Stimulated activated CD8-positive, alpha-beta memory T cell treated with anti-CD3 and anti-CD28 coated beads, Interleukin-2, amount 100 ng/mL, for 48 hours (primary cell): Measurements from ENCODE around the gene GDF9.
A peak's percentile ranks its signal among the peaks of the same experiment; 100 is the strongest.

Experiments used
- DNase-seq, 2 donors: peaks; one replicate each; pipeline ENCODE4 v3.0.0-alpha.2; 2020; ENCODE audit warnings: low read depth in 2 of 2

Gene GDF9

DNA sequence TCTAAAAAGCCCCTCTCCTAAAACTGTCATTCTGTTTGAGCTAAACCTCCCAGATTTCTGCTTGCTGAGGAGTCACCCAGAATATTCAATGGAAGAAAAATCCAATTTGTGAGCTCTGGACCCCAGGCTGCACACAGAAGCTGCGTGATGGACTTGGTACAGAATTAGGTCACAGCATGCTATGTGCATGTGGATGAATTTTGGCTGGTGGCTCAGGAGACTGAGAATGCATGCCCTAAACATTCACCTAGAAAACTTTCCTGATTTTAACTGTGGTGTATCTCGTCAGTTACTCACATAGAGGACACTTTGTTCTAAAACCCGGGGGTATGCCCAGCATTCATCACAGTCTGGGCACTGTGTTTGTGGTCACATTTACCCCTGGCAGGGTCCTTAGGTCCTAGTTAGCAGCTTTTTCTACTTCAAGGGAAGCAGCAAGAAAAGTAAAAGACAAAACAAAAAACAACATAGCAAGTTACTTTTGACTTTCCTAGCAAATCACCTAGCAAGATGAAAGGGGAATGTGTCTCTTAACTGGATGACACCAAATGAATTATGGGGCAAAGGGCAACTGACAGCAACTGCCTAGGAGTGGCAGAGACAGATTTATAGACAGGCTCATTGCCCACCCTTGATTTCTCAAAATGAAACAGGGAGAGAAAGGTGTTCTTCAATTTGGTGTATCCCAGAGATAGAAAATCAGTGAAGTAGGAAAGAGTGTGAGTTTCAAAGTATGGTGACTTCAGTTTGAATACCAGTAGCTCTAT is 27.6 kb downstream of the GDF9 start:
- no peak for DNase-seq

DNA sequence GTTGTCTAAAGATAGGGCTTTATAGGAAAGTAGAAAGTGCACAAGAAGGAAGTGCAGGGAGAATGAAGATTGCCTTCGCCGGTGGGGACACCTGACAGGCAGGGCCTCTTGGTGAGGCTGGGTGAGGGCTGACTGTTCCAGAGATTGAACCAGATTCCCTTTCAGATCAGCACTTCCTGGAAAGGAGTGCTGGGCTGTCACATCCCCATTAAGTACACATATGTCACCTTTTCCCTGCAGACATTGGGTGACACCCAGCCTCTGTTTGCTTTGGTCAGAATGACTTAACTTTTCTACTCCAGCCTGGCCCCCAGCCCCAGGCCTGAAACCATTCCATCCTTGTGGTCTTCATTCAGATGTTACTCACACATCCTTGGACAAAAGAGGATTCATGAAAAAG is 28.4 kb downstream of the GDF9 start:
- DNase-seq, result no peak

DNA sequence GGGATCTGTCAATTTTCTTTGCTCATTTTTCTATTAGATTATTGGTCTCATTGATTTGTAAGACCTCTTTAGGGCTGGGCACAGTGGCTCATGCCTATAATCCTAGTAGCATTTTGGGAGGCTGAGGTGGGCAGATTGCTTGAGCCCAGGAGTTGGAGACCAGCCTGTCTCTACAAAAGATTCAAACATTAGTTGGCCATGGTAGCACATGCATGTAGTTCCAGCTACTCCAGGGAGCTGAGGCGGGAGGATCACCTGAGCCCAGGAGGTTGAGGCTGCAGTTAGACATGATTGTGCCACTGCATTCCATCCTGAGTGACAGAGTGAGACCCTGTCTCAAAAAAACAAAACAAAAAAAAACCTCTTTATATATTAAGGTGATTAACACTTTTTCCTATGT is 29.4 kb downstream of the GDF9 start:
- DNase-seq, result no peak

DNA sequence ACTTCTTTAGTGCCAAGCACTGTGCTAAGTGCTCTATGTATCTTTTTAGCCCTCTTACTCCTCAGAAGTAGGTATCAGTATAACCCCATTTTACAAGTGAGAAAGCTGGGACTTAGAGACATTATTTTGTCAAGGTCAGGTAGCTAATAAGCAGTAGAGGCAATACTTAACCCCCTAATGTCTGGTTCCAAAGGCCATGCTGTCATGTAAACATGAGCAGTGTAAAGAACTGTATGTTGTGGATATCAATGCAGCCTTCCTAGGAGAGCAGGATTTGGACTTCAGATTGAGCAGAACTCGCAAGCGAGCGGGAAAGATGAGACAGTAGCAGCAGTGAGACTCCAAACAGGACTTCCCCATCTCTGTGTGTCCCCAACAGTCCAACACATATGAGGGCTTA is 32.2 kb downstream of the GDF9 start:
- DNase-seq, result no peak

DNA sequence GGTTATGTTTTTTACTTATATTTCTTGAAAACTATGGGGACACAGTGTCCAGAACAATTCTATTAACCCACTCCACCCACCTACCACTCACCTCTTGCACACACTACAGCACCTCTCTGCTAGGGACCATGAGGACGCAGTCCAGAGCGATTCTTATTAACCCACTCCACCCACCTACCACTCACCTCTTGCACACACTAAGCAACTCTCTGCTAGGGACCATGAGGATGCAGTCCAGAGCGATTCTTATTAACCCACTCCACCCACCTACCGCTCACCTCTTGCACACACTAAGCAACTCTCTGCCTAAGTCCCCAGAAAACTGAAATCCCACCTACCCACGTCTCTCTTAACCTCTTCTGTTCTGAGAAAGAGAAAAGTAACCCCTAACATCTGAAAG is 33.7 kb downstream of the GDF9 start:
- no peak for DNase-seq

DNA sequence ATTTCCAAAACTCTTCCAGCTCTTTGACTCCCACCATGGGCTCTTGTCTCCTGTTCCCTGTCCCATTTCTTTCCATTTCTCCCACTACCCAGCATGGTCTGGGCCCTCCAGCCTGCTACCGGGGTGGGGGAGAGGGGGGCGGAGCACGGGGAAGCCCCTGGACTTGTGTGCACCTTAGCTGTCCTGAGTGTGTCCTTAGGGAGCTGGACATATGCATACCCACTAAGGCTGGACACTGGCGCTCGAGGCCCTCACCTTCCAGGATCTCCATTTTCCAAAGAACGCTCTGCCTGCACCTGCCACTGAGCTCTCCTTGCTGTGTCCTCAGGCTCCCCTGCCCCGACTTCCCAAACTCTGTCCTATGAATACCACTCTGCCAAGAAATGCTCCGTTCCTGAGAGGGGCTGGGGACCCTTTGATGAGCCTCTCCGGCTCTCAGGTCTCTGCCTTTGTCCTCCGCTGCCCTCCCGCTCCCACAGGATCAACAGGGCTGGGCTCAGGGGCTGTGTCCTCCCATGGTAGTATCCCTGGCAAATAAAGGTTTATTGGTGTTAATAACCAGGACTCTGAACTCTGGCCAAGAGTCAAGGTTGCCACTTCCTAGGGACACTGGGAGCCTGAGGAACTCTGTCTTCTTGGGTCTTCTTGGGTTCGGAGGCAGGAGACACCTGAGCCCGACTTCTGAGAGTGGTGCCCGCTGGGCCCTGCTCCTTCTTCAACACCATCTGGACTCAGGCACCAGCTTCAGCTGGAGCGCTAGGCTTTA is 35.0 kb downstream of the GDF9 start:
- DNase-seq, result no peak

DNA sequence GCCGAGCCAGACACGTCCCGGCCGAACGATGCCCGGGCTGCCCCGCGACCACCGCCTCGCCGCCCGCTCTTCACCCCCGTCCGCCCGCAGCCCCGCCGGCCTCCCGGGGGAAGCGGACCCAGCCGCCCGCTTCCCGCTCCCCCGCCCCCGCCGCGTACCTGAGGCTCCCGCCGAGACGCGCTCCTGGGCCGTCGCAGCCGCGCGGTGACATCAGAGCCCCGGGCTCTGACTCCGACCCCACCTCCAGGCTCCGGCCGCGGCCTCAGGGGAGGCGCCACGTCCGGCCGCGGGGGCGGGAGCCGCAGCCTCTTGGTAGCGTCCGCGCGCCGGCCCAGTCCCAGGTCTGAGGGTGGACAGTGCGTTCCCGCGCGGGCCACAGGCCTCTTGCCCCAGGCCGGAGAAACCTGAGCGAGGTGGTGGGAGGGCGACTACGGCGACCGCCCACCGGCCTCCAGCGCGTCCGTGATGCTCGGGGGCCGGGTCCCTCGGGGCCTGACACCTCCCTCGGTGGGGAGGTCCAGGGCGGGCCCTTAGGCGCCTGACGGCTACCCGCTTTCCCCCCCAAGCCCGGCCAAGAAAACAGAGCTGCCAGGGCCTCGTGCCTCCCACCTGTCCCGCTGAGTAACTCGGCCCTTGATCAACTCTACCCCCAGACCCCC is 35.7 kb downstream of the GDF9 start, which contains the start of gene SHROOM1:
SHROOM1 (minus strand) TSS at position 212 of the 659 bp plus-strand sequence. CDS start 4,507 bp downstream, outside the sequence.
- DNase-seq, result no peak

DNA sequence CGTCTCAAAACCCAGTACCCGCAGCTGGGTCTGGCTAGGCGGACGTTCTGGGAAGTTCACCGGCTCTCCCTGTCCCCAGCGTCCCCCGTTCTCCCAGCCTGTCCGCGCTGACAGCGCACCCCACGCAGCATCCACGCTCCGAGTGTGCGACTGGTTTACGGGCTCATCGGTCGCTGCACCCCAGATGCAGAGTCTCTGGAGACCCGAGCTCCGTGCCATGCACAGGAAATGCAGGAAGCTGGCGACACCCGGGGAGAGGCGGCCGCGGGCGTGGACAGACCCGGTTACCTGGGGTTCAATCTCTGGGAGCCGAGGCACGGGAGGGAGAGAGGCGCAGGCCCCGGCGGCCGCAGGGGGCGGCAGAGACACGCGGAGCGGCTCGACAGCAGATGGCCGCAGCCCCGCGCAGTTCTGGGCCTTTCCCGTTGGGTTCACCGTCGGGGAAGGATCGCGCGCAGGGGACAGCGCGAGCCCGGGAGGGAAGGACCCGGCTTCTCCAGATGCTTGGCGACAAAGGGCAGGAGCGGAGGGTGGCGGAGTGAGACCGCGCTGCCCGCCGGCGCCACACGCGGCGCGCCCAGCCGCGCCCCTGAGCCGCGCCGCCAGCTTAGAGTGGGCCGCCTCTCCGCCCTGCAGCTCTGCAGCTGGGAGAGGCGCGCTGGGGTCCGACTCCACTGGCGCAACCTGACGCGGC is 36.4 kb downstream of the GDF9 start:
- DNase-seq, result peak; percentile 59 to 65

DNA sequence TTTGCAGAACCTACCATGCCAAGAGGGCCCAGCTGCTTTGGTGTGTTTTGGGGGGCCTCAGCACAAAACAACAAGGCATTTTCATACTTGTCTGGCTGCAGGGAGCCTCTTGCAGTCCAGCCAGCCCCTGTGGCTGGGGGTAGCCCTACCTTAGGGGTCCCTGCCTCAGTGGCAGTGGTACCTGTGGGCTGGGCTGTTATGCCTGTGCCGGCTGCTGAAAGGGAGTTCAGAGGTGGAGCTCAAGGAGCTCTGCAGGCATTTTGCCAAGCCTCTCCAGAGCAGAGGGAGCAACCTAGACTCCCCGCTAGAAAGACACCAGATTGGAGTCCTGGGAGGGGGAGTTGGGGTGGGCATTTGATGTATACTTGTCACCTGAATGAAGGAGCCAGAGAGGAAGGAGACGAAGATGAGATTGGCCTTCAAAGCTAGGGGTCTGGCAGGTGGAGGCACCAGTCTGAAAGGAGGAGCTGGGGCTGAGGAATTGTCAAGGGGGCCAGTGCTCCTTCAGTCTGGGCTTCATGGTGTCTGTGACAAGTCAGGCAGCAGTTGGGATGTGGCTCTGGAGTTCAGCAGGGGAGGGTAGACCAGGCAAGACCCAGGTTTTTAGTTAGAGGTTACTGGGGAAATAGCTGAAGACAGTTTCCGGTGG is 37.3 kb downstream of the GDF9 start:
- DNase-seq, result no peak

DNA sequence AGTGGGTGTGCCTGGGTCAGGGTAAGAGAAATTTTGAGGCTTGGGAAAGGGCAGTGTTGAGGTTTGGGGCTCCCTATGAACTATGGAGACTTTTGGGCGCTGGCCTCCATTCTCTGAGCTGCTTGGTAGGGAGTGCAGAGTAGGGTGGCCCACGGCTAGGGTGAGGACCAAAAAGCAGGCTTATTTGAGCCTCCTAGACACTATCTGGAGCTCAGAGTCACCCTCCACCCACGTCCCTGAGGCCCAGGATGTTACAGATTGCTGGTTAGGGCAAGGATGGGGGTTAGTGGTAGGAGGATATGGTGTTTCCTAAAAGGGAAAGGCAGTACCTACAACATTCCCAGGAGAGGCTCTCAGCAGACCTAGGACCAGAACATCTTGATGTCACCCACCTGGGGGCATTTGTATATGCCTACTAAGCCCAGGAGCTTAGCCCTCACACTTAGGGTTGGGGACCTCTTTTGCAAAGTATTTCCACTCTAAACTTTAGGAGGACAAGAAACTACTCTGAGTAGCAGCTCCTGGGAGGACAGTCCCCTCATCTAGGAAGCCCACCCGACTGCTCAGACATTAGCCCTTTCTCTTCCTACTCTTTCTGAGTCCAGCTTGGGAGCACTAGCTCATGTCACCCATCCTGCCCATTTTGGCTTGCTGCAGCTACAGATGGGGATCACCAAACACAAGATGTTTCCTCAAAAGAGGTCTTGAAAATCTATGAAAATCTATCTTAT is 38.2 kb downstream of the GDF9 start:
- DNase-seq, result no peak

DNA sequence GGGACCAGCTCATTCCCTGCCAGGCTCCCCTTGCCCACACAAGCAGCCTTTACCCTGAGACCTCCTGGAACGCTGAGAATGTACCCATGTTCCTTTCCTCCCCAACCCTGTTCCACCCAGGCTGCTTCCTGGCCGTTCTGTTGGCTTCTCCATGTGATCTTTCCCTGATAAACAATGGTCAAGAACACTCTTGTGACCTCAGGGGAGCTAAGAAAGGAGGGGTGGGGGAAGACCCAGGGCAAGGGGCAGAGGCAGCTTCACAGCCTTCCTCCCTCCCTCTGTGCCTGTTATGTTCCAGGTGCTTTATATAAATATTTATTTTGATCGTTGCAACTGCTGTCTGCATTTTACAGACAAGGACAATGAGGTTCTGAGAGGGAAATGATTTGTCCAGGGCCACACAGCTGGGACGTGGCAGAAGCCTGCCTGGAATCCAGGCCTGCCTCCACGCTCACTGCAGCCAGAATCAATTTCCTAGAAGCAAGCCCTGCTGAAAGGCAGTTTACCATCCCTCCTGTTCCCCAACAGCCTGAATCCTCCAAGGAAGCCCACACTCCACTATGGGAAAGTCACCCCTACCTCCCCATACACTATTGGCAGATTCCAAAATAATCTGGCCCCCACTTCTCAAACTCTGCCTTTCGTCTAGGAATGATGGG is 39.7 kb downstream of the GDF9 start:
- no peak for DNase-seq

DNA sequence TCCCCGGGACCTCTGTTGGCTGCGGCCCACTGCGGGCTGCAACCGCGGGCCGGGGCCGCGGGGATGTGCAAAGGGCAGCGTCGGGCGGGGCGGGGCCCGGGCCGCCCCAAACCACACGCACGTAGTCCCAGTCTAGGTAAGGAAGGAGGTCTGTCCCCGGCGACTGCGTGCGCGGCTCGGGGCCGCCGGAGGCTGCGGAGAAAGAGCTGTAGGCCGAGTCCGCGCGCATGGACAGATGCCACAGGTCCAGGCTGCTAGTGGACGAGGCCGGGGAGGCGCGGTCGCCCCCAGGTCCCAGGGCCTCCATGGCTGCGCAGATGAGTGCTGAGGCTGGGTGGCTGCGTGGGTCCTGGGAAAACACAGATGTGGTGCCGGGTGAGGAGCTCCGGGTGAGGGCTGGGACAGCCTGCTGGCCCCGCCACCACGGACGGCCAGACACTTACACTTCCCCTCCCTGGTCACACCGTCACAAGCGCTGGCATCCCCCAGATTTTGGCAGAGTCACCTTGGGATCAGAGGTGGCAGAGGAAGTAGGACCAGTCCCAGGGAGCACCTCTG is 40.4 kb downstream of the GDF9 start:
- DNase-seq, result no peak

DNA sequence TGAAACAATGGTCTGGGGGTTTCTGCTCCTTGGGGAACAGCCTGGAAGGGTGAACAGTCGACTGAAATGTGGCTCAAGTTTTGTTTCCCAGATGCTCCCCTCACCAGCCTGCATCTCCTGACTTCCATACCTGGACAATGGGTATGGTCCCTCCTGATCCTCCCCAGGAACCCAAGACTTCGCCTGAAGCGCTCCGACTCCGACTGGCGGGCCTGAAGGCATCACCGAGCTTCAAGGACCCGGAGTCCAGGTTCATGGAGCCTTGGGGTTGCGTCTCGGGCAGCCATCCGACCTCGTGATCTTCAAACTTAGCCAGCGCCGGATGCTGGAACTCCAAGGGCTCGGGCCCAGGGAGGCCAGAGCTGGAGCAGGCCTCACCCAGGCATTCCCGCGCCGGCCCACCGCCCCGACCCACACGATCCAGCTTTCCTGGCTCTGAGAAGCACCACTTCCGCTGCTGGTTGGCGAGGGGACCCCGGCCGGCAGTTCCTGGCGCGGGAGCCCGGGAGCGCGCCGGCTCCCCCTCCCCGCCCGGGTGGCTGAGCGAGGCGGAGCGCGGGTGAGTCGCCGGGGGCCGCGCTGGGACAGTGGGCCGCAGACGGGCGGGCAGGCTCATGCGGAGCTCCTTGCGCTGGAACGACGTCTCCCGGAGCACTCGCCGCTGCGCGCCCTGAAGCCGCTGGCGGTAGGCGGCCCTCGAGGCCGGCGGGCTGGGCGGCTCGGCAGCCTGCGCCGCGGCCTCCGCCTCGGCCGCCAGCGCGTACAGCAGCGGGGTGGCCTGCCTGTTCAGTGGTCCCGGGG is 41.0 kb downstream of the GDF9 start:
- no peak for DNase-seq

DNA sequence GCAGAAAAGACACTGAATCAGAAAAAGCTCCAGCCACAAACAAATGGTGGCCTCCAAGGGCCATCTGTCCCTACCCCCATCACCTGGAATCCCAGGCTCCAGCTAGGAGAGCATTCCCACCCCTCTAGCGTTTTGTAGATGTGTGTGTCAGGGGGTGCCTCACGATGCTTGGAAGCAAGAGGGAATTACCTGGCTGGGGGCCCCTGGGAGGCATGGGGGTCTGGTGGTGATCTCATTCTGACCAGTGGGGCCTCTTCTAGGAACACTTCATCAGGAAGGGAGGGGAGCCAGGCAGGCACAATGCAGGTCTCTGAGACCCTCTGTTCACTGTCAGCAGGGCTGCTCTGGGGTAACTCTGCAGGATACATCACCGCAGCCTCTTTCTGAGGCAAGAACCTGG is 41.8 kb downstream of the GDF9 start:
- DNase-seq, result no peak

DNA sequence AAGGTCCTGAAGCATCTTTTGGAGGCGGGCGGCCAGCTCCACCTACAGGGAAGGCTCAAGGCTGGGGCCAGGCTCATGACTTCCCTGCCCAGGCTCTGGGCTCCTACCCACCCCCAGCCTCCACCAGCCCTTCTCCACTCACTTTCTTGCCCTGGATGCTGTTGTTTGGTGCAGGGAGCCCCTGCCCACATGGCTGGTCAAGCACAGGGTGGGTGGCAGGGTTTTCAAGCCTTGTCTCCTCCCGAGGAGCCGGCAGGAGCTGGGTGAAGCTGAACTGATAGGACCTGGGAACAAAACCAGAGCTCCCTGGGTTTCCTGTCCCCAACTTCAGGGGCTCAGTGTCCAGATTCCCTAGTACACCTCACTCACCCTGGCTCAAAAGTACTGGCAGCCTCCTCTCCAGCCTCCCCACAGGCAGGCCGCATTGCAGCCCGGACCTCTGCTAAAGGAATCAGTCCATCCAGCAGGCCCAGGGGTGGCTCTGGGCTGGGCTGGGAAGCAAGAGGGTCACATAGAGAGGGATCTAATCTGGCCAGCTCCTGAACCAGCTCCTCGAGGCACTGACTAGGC is 42.7 kb downstream of the GDF9 start:
- DNase-seq, result no peak

DNA sequence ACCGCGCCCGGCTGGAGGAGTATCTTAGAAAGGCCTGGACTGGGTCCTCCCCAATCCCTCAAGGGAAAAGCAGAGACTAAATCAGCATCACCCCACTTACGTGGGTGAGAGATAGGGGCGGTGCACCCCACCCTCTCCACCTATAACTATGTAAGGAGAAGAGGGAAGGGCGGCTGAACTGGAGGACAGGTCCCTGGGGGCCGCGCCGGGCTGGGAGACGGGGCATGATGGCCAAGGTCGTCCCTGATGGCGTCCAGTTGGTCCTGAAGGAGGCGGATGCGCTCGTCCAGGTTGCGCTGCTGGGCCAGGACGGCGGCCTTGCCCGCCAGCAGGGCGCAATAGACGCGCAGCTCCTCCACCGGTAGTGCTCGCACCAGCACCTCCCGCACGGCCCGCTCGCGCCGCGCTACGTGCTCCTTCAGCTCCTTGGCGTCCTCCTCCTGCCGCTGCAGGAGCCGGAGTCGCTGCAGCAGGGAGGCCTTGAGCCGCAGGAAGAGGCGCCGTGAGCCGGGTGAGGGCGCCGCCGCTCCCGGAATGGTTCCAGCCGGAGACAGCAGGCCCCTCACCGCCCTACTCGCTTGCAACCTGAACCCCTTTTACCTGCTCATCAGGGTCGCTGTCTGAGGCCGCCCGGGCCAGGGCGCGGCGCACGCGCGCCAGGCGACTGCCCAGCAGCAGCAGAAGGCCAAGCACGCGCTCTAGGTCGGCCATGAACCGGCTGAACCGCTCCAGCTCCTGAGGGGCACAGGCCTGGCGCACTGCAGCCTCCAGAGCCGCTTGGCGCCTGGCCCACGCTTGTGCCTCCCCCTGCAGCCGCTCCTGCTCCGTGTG is 43.4 kb downstream of the GDF9 start:
- DNase-seq, result no peak

DNA sequence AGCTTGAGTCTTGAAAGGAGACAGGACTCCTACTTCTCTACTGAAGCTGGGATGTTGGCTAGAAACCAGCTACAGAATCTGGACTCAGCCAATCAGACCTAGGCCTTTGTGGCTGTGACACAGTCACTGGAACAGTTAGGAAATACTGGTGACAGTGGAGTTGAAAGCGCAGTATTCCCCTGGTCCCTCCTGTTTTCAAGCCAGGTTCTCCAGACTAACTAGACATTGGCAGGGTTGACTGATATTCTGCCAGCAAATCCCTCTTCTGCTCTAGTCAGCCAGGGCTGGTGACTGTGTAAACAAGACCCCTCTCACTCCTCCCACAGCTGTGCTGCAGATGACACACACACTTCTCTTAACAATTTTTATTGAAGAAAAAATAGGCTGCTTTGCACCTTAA is 44.5 kb downstream of the GDF9 start:
- no peak for DNase-seq

DNA sequence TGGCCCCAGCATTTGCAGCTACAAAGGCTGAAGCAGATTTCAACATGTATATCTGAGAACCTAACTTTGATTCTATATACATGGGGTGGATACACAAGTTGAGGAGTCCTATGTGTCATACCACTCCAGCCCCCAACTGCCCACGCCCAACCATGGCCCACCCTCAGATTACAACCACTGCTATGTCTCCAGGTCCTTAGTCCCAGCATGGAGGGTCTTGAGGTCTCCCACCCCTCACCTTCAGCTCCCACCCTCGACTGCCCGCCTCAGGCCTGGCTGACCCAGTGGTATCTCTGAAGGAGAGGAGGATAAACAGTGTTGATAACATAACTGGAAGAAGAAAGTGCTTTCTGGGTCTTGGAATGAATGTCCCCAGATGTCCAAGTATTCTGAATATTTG is 44.9 kb downstream of the GDF9 start:
- DNase-seq, result no peak
